HG03175 (cell line): ENCODE data around the gene LDHAL6B.

Experiments
- ATAC-seq: cut with Tn5 transposase; IDR thresholded peaks from one replicate; pipeline ENCODE4 v1.9.1; 2021; ENCODE audit warnings: mild to moderate bottlenecking, moderate library complexity; ENCODE audit not compliant: unreplicated experiment

The LDHAL6B gene

GRCh38 chr15:59176653-59177316 lies 29.9 kb upstream of the LDHAL6B start:
- ATAC-seq, result no peak

GRCh38 chr15:59177317-59177660 lies 29.4 kb upstream of the LDHAL6B start:
- ATAC-seq, result no peak

- ATAC-seq, result no peak
These were observed 28.4 kb upstream of the LDHAL6B start for GRCh38 chr15:59178151-59178695.

- no peak for ATAC-seq
These were observed 26.9 kb upstream of the LDHAL6B start for GRCh38 chr15:59179717-59180116.

- no peak for ATAC-seq
These were observed 25.6 kb upstream of the LDHAL6B start for GRCh38 chr15:59180945-59181600.

- no peak for ATAC-seq
These were observed 20.9 kb upstream of the LDHAL6B start for GRCh38 chr15:59185725-59186124.

- no peak for ATAC-seq
These were observed 20.1 kb upstream of the LDHAL6B start for GRCh38 chr15:59186501-59186900.

- no peak for ATAC-seq
These were observed 17.4 kb upstream of the LDHAL6B start for GRCh38 chr15:59189241-59189640.

GRCh38 chr15:59190291-59190690 lies 16.4 kb upstream of the LDHAL6B start:
- ATAC-seq, result no peak

GRCh38 chr15:59191855-59192237 lies 14.8 kb upstream of the LDHAL6B start:
- no peak for ATAC-seq

GRCh38 chr15:59194639-59195325 lies 11.9 kb upstream of the LDHAL6B start:
- ATAC-seq, result no peak

- ATAC-seq, result no peak
These were observed 10.2 kb upstream of the LDHAL6B start for GRCh38 chr15:59196416-59196815.

- ATAC-seq, result no peak
These were observed 9.2 kb upstream of the LDHAL6B start for GRCh38 chr15:59197454-59197853.

- ATAC-seq, result no peak
These were observed 6.8 kb upstream of the LDHAL6B start for GRCh38 chr15:59199626-59200465.

GRCh38 chr15:59200560-59200959 lies 6.1 kb upstream of the LDHAL6B start:
- no peak for ATAC-seq

GRCh38 chr15:59203008-59203407 lies 3.6 kb upstream of the LDHAL6B start:
- no peak for ATAC-seq

- ATAC-seq, result no peak
These were observed 3.0 kb upstream of the LDHAL6B start for GRCh38 chr15:59203657-59204056.

- ATAC-seq, result no peak
These were observed 612 bp upstream of the LDHAL6B start for GRCh38 chr15:59205839-59206622.

- no peak for ATAC-seq
These were observed 2.1 kb downstream of the LDHAL6B start for GRCh38 chr15:59208613-59209249.

GRCh38 chr15:59210186-59210585 lies 3.5 kb downstream of the LDHAL6B start:
- no peak for ATAC-seq
